ENCODE data around the gene TALDO1. TPM values are rescaled to one million over a fixed set of nuclear protein-coding genes. Genes with fewer than 3 reads are reported as not detected.

Gene TALDO1
- total and polyA plus RNA-seq, 8 donors = 50.3 to 83.9 (median 74.6) TPM

DNA sequence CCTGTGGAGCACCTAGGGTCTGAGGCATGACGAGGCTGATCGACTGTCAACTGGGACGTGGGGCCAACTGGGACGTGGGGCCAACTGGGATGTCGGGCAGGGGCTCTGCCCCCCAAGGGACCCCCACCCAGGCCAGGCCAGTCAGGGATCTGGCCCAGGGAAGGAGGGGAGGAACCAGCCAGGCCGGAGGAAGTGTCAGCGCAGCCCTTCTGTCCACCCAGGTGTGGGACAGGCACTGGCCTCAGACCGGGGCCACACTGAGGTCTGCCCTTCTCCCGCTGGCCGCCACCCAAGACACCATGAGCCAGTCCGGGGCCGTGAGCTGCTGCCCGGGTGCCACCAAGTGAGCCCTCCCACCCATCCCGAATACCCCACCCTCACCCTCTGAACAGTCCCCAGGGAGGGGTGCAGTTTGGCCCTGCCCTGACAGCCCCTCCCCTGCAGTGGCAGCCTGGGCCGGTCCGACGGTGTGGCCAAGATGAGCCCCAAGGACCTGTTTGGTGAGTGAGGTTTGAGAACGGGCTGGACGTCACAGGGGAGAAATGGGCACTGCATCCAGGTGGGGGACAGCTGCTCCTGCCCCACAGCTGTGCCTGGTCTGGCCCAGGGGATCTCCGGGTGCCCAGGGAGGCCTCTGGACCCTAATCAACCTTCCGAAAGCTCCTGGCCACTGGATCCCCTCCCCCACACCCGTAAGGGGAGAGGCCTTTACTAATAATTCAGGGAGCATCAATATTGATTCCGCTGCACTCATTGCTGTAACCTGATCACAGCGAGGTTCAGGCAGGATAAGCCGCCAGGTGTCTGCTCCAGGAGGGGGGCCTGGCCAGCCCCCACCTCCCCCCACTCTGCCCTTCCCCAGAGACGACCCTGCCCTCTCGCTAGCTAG lies 37.9 kb upstream of the TALDO1 start:
- Histone ChIP-seq H3K36me3 (no peaks in the 10 kb centered on the region), H3K4me3 (no peak overlapping the region), H3K27me3 (no peaks in the 10 kb centered on the region), H3K27ac (peak overlapping the region in 2 of 4 donors; percentile 53 to 66), H3K9me3 (no peaks in the 10 kb centered on the region), H3K4me1 (peaks cover 20 to 31% (median 29%) of the 10 kb centered on the region in 3 donors)
- TF ChIP-seq, protein P1, sequence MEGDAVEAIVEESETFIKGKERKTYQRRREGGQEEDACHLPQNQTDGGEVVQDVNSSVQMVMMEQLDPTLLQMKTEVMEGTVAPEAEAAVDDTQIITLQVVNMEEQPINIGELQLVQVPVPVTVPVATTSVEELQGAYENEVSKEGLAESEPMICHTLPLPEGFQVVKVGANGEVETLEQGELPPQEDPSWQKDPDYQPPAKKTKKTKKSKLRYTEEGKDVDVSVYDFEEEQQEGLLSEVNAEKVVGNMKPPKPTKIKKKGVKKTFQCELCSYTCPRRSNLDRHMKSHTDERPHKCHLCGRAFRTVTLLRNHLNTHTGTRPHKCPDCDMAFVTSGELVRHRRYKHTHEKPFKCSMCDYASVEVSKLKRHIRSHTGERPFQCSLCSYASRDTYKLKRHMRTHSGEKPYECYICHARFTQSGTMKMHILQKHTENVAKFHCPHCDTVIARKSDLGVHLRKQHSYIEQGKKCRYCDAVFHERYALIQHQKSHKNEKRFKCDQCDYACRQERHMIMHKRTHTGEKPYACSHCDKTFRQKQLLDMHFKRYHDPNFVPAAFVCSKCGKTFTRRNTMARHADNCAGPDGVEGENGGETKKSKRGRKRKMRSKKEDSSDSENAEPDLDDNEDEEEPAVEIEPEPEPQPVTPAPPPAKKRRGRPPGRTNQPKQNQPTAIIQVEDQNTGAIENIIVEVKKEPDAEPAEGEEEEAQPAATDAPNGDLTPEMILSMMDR (IDR thresholded peaks at IDR 0.05) = no peak
- WGBS, 2 donors = 64 to 77% methylated on average over 27 of the region's 27 CpGs
- intact Hi-C loops (cut with DNase I) = no loop called here
- DNase-seq (peak in 3 of 6 donors; percentile 25 to 75 (median 49)), FAIRE-seq (no peak), ATAC-seq (no peak)

DNA sequence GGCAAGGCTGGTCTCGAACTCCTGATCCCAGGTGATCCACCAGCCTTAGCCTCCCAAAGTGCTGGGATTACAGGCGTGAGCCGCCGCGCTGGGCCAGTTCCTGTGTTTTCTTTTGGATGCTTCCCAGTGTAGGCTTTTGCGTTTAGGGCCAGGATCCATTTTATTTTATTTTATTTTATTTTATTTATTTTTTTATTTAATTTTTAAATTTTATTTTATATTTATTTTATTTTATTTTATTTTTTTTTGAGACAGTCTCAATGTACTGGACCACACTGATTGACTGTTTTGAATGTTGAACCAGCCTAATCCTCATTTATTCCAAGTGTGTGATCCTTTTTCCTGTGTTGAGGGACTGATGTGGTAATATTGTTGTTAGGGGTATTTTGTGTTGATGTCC lies 32.8 kb upstream of the TALDO1 start:
- no peaks in the 10 kb centered on the region for H3K27me3 ChIP-seq

DNA sequence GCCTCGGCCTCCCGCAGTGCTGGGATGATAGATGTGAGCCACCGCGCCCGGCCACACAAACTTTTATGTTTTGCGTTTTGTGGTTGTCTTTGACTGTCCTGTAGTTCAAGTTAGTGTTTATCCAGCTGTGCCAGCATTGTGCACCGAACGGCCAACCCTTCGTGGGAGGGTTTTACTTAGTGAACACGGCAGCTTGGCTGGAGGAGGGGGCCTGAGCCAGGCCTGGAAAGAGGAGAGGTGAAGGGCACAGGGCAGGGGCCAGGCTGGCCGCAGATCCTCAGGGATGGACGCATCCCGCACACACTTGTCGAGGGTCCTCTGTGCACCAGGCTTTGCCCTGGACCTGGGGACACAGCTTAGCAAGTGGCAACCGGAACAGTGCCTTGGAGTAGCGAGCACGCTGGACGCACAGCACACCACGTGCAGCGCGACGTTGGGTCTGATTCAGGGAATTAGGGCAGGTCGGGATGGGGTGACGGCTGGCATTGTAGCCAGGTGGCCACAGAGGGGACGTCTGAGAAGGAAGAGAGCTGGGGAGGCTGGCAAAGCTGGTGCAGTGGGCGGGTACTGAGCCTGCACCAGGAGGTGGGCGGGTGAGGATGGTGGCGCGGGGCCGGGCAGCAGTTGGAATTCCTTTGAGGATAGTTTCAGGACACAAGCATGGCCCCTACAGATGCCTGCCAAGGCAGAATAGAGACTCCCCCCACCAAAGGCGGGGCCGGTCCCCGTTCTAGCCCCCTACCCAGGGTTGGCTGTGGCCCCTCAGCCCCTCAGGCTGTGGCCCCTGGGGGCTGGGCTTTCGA lies 27.8 kb upstream of the TALDO1 start:
- DNase-seq (peak in 2 of 6 donors; percentile 30 to 65), ATAC-seq (no peak), FAIRE-seq (no peak)
- intact Hi-C loops (cut with DNase I) = loop anchor here in 2 of 3 donors (5.0 to 10.0 kb wide), 3 partner anchors 57 to 165 kb away; no protein-coding TSS in a partner anchor
- peaks cover 0 to 22% (median 0%) of the 10 kb centered on the region in 3 donors for H3K36me3 ChIP-seq
- H3K9me3 ChIP-seq = no peaks in the 10 kb centered on the region
- TF ChIP-seq, protein P1 (IDR thresholded peaks at IDR 0.05) = no peak
- no peak overlapping the region for H3K4me3 ChIP-seq
- WGBS, 2 donors = 87 to 89% methylated on average over 33 to 34 of the region's 34 CpGs
- no peaks in the 10 kb centered on the region for H3K27me3 ChIP-seq
- no peaks in the 10 kb centered on the region for H3K4me1 ChIP-seq
- no peak overlapping the region for H3K27ac ChIP-seq

More for the DNA sequence above, 32.8 kb upstream of the TALDO1 start:
- DNase-seq (no peak), ATAC-seq (no peak), FAIRE-seq (no peak)
- peaks cover 7 to 14% (median 10%) of the 10 kb centered on the region in 3 donors for H3K4me1 ChIP-seq
- no peaks in the 10 kb centered on the region for H3K9me3 ChIP-seq
- H3K4me3 ChIP-seq = no peak overlapping the region
- intact Hi-C loops (cut with DNase I) = no loop called here
- TF ChIP-seq, protein P1 (IDR thresholded peaks at IDR 0.05) = no peak
- peaks cover 0 to 2% (median 0%) of the 10 kb centered on the region in 3 donors for H3K36me3 ChIP-seq
- 96 to 99% methylated on average over 6 of the region's 6 CpGs for WGBS, 2 donors
- no peak overlapping the region for H3K27ac ChIP-seq

DNA sequence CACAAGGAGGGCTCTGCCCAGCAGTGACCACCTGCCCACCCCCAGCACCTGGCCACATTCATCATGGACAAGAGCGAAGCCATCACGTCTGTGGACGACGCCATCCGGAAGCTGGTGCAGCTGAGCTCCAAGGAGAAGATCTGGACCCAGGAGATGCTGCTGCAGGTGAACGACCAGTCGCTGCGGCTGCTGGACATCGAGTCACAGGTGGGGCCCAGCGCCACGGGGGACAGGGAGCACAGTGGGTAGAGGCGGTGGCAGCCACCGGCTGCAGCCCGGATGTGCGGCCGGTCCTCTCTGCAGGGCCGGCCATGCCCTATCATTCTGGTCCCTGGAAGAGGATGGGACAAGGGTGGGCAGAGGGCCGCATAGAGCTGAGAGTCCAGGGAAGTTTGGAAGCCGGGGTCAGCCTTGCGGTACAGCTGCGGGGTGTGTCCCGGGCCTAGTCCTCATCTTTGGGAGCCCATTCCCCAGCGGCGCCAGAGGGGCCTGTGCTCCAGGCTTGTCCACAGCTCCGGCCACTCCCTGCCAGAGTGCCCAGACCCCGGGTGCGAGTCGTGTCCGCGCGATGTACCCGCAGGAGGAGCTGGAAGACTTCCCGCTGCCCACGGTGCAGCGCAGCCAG lies 27.1 kb upstream of the TALDO1 start:
- H3K4me3 ChIP-seq = no peak overlapping the region
- H3K36me3 ChIP-seq = peaks cover 0 to 22% (median 0%) of the 10 kb centered on the region in 3 donors
- intact Hi-C loops (cut with DNase I) = loop anchor here in 2 of 3 donors (5.0 to 10.0 kb wide), 3 partner anchors 58 to 165 kb away; no protein-coding TSS in a partner anchor
- H3K27ac ChIP-seq = no peak overlapping the region
- ATAC-seq (no peak), DNase-seq (peak in 3 of 6 donors; percentile 11 to 71 (median 39)), FAIRE-seq (no peak)
- TF ChIP-seq, protein P1 (IDR thresholded peaks at IDR 0.05) = no peak
- WGBS, 2 donors = 81 to 87% methylated on average over 35 of the region's 35 CpGs
- no peaks in the 10 kb centered on the region for H3K27me3 ChIP-seq
- no peaks in the 10 kb centered on the region for H3K9me3 ChIP-seq
- H3K4me1 ChIP-seq = no peaks in the 10 kb centered on the region

All from pancreas (tissue), 10 donors.